IPS-15b (cell line): ENCODE results near the gene C21orf58.
A peak's percentile ranks its signal among the peaks of the same experiment; 100 is the strongest.

Source experiments
- H3K27me3 ChIP-seq: one replicate; pipeline ENCODE4 v1.6.1; 2013; ENCODE audit warnings: low read length; ENCODE audit not compliant: control insufficient read depth, insufficient read depth
- H3K36me3 ChIP-seq: one replicate; pipeline ENCODE4 v1.6.1; 2013; ENCODE audit warnings: low read length; ENCODE audit not compliant: control insufficient read depth, insufficient read depth
- H3K4me1 ChIP-seq: one replicate; pipeline ENCODE4 v1.6.1; 2013; ENCODE audit warnings: mild to moderate bottlenecking, low read length; ENCODE audit not compliant: control insufficient read depth, insufficient read depth
- H3K4me3 ChIP-seq: one replicate; pipeline ENCODE4 v1.5.1; 2013; ENCODE audit warnings: low read depth, low read length
- H3K9ac ChIP-seq: one replicate; pipeline ENCODE4 v1.6.1; 2013; ENCODE audit warnings: low read depth, mild to moderate bottlenecking, low read length
- H3K9me3 ChIP-seq: one replicate; pipeline ENCODE4 v1.6.1; 2013; ENCODE audit warnings: mild to moderate bottlenecking, low read length; ENCODE audit not compliant: control insufficient read depth, insufficient read depth

C21orf58 gene

GRCh38 chr21:46301759-46302158 lies 21.9 kb downstream of the C21orf58 start:
- Histone ChIP-seq H3K9ac (no peak overlapping the region), H3K9me3 (no peaks in the 10 kb centered on the region), H3K4me3 (no peak overlapping the region), H3K4me1 (no peaks in the 10 kb centered on the region), H3K27me3 (no peaks in the 10 kb centered on the region), H3K36me3 (peaks cover 21% of the 10 kb centered on the region)

DNA sequence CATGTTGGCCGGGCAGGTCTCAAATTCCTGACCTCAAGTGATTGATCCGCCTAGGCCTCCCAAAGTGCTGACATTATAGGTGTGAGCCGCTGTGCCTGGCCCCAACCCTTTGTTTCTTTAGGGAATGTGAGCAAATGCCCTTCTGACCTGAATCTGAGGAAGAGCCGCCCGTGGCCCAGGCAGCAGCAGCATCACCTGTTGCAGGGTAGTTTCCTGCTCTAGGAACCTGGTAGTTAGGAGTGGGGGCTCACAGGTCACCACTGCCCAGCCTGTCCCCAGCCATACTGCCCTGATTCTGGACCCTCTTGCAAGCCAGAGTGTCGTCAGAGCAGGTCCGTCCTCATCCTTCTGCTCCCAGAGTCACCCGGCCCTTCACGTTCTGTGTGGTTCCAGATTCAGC lies 24.5 kb downstream of the C21orf58 start:
- Histone ChIP-seq H3K4me3 (no peak overlapping the region), H3K9ac (no peak overlapping the region), H3K9me3 (no peaks in the 10 kb centered on the region), H3K4me1 (peaks cover 3% of the 10 kb centered on the region), H3K27me3 (no peaks in the 10 kb centered on the region), H3K36me3 (peaks cover 13% of the 10 kb centered on the region)

- Histone ChIP-seq H3K36me3 (peaks cover 13% of the 10 kb centered on the region), H3K9ac (peak overlapping the region; percentile 71), H3K9me3 (no peaks in the 10 kb centered on the region), H3K4me1 (peaks cover 3% of the 10 kb centered on the region), H3K4me3 (peak overlapping the region; percentile 48), H3K27me3 (no peaks in the 10 kb centered on the region)
Observed at GRCh38 chr21:46297338-46298271, 26.1 kb downstream of the C21orf58 start.

GRCh38 chr21:46295996-46296752 lies 27.5 kb downstream of the C21orf58 start:
- Histone ChIP-seq H3K4me1 (peaks cover 3% of the 10 kb centered on the region), H3K9me3 (no peaks in the 10 kb centered on the region), H3K27me3 (no peaks in the 10 kb centered on the region), H3K9ac (no peak overlapping the region), H3K4me3 (no peak overlapping the region), H3K36me3 (peaks cover 4% of the 10 kb centered on the region)

GRCh38 chr21:46295177-46295770 lies 28.4 kb downstream of the C21orf58 start:
- Histone ChIP-seq H3K27me3 (no peaks in the 10 kb centered on the region), H3K9ac (peak overlapping the region; percentile 37), H3K9me3 (no peaks in the 10 kb centered on the region), H3K4me3 (no peak overlapping the region), H3K4me1 (peaks cover 3% of the 10 kb centered on the region), H3K36me3 (peaks cover 4% of the 10 kb centered on the region)

GRCh38 chr21:46294647-46295176 lies 29.0 kb downstream of the C21orf58 start:
- Histone ChIP-seq H3K36me3 (peaks cover 4% of the 10 kb centered on the region), H3K9me3 (no peaks in the 10 kb centered on the region), H3K4me3 (no peak overlapping the region), H3K27me3 (no peaks in the 10 kb centered on the region), H3K9ac (no peak overlapping the region), H3K4me1 (peaks cover 3% of the 10 kb centered on the region)

GRCh38 chr21:46291561-46291960 lies 32.1 kb downstream of the C21orf58 start:
- Histone ChIP-seq H3K36me3 (no peaks in the 10 kb centered on the region), H3K9ac (no peak overlapping the region), H3K4me1 (peaks cover 6% of the 10 kb centered on the region), H3K27me3 (no peaks in the 10 kb centered on the region), H3K4me3 (no peak overlapping the region), H3K9me3 (no peaks in the 10 kb centered on the region)

GRCh38 chr21:46289655-46290179 lies 34.0 kb downstream of the C21orf58 start:
- H3K4me3 ChIP-seq: no peak overlapping the region
- no peaks in the 10 kb centered on the region for H3K9me3 ChIP-seq
- H3K4me1 ChIP-seq: peaks cover 3% of the 10 kb centered on the region
- no peaks in the 10 kb centered on the region for H3K36me3 ChIP-seq
- no peak overlapping the region for H3K9ac ChIP-seq
- H3K27me3 ChIP-seq: no peaks in the 10 kb centered on the region

DNA sequence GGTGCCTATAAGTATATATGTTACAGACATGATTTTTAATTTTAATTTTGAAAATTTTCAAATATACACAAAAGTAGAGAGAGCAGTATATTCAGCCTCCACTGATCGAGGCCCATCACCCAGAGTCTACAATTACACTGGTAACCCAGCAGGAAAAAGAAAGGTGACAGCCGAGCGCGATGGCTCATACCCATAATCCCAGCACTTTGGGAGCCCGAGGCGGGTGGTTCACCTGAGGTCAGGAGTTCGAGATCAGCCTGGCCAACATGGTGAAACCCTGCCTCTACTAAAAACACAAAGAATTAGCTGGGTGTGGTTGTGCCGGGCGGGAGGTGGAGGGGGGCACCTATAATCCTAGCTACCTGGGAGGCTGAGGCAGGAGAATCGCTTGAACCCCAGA lies 36.1 kb downstream of the C21orf58 start:
- Histone ChIP-seq H3K9ac (no peak overlapping the region), H3K36me3 (peaks cover 4% of the 10 kb centered on the region), H3K4me1 (peaks cover 8% of the 10 kb centered on the region), H3K27me3 (no peaks in the 10 kb centered on the region), H3K9me3 (no peaks in the 10 kb centered on the region), H3K4me3 (no peak overlapping the region)

DNA sequence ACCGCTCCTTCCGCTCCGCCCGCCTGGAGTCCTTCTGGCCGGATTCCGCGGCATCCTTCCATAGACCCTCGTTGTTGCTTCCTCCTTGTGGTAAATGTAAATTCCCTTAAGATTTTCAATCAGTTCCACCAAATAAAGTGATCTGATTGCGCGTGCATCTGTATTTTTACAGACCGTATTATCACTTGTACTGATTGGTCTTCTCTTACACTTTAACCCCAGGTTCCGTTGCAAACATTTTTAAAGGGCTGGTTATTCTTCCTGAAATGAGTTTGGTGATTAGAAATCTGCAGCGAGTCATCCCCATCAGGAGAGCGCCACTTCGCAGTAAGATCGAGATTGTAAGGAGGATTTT lies 37.0 kb downstream of the C21orf58 start:
- H3K27me3 ChIP-seq: no peaks in the 10 kb centered on the region
- H3K4me3 ChIP-seq: peak overlapping the region; percentile 66
- H3K4me1 ChIP-seq: peaks cover 8% of the 10 kb centered on the region
- H3K36me3 ChIP-seq: peaks cover 4% of the 10 kb centered on the region
- no peaks in the 10 kb centered on the region for H3K9me3 ChIP-seq
- H3K9ac ChIP-seq: peak overlapping the region; percentile 27
